HepG2 (cell line): ENCODE results near the gene CFAP69. TPM values are rescaled to one million over a fixed set of nuclear protein-coding genes. Genes with fewer than 3 reads are reported as not detected.

Experiments used
- ATAC-seq: fragments of 200-7000 bp; cut with Tn5 transposase; 3 replicates; pipeline ENCODE4 v1.9.1; 2020; ENCODE audit warnings: mild to moderate bottlenecking, moderate library complexity
- BruUV-seq: library from RNA; stranded (reverse); fragments of 400-500 nt; replicated peaks from 2 replicates; lab custom pipeline; 2021; lab: Mats Ljungman, UMichigan
- CTCF ChIA-PET: fragments of 300-600 bp; formaldehyde crosslinking; extraction: SDS; loops from one replicate; lab custom pipeline; 2021; ENCODE audit warnings: low total read pairs, inconsistent platforms, low intra/inter-chr PET ratio; lab: Yijun Ruan, JAX
- POLR2A ChIA-PET: fragments of 350-600 bp; sonication (Branson Sonifier 250); formaldehyde crosslinking; loops from one replicate; lab custom pipeline; 2020; ENCODE audit warnings: antibody characterized with exemption, inconsistent platforms; lab: Yijun Ruan, JAX
- DNase-seq: peaks from one replicate; pipeline ENCODE4 v3.0.0-alpha.2; 2015; ENCODE audit warnings: low spot score
- FAIRE-seq: peaks from 3 replicates; lab custom pipeline; 2011; peaks lifted over from hg19 to GRCh38; lab: Jason Lieb, UNC
- H2AFZ ChIP-seq: one replicate; pipeline ENCODE4 v1.6.1; 2011; ENCODE audit warnings: low read length, inconsistent platforms
- H3K27ac ChIP-seq: fragments of 300-600 bp; 3 replicates; pipeline ENCODE4 v1.8.0; 2011; ENCODE audit warnings: mixed run types, mild to moderate bottlenecking, mixed read lengths, low read length, inconsistent platforms; ENCODE audit not compliant: insufficient read depth; ENCODE audit errors: extremely low read length
- H3K27me3 ChIP-seq, 2 experiments: fragments of 200-600 bp in 1 of 2; 2 replicates in 1 of 2; 3 replicates in 1 of 2; pipeline versions ENCODE4 v1.6.0 to v1.8.0; 2011; ENCODE audit warnings: low read length in 2 of 2, mild to moderate bottlenecking in 2 of 2, moderate library complexity in 2 of 2, inconsistent platforms in 1 of 2; ENCODE audit not compliant: insufficient read depth in 2 of 2, control insufficient read depth in 1 of 2
- H3K36me3 ChIP-seq, 2 experiments: fragments of 200-600 bp in 1 of 2; replicated peaks in 1 of 2; 2 replicates in 1 of 2; 3 replicates in 1 of 2; pipeline versions ENCODE4 v1.5.1 to v1.8.0; 2011; ENCODE audit warnings: low read length in 2 of 2, inconsistent platforms in 1 of 2; ENCODE audit not compliant: insufficient read depth in 2 of 2, control insufficient read depth in 1 of 2
- H3K4me1 ChIP-seq: 2 replicates; pipeline ENCODE4 v1.5.1; 2012; ENCODE audit warnings: low read length, inconsistent platforms; ENCODE audit not compliant: insufficient read depth
- H3K4me2 ChIP-seq: 2 replicates; pipeline ENCODE4 v1.6.0; 2011; ENCODE audit warnings: low read depth, low read length, inconsistent platforms
- H3K4me3 ChIP-seq, 3 experiments: fragments of 200-600 bp in 1 of 3; sonication (generic), shearing (Covaris generic) in 1 of 3; replicated peaks in 1 of 3; 2 replicates each; pipeline ENCODE4 v1.5.1; 2011 to 2016; ENCODE audit warnings: low read length in 3 of 3, inconsistent platforms in 2 of 3, low read depth in 2 of 3, mild to moderate bottlenecking in 2 of 3, control low read depth in 1 of 3, mixed read lengths in 1 of 3; ENCODE audit not compliant: insufficient read depth in 1 of 3
- H3K79me2 ChIP-seq: one replicate; pipeline ENCODE4 v1.6.1; 2011; ENCODE audit warnings: low read length, inconsistent platforms; ENCODE audit not compliant: insufficient read depth
- H3K9ac ChIP-seq: 2 replicates; pipeline ENCODE4 v1.6.0; 2011; ENCODE audit warnings: mild to moderate bottlenecking, low read depth, low read length, inconsistent platforms; ENCODE audit not compliant: insufficient read depth
- H3K9me3 ChIP-seq: 2 replicates; pipeline ENCODE4 v1.5.1; 2012; ENCODE audit warnings: mild to moderate bottlenecking, low read length
- H4K20me1 ChIP-seq: 2 replicates; pipeline ENCODE4 v1.6.0; 2011; ENCODE audit warnings: inconsistent platforms, mild to moderate bottlenecking, low read length, moderate library complexity; ENCODE audit not compliant: insufficient read depth
- HMGA1 ChIP-seq: sonication (generic); formaldehyde crosslinking; conservative IDR thresholded peaks from 2 replicates; pipeline ENCODE4 v1.4.0; 2020; ENCODE audit warnings: missing genetic modification reagents
- LCORL ChIP-seq, 2 experiments: fragments of 450-650 bp in 1 of 2; sonication (generic) in 1 of 2; formaldehyde crosslinking in 1 of 2; IDR thresholded peaks; 2 replicates each; pipeline versions ENCODE4 v1.5.0 to v1.6.1; 2017 to 2020; ENCODE audit warnings: antibody characterized with exemption in 1 of 2, missing genetic modification reagents in 1 of 2
- NFIB ChIP-seq: sonication (generic); formaldehyde crosslinking; IDR thresholded peaks from 2 replicates; pipeline ENCODE4 v1.9.0; 2021; ENCODE audit warnings: missing genetic modification reagents, mild to moderate bottlenecking, borderline replicate concordance
- PTBP1 ChIP-seq: fragments of 200-400 bp; formaldehyde crosslinking; IDR thresholded peaks from 2 replicates; pipeline ENCODE4 v1.6.1; 2018; ENCODE audit warnings: low read length, low read depth; ENCODE audit not compliant: poor library complexity, severe bottlenecking
- RFX1 ChIP-seq: fragments of 450-650 bp; IDR thresholded peaks from 2 replicates; pipeline ENCODE4 v1.6.1; 2017
- ZBTB7A ChIP-seq: sonication (generic); formaldehyde crosslinking; IDR thresholded peaks from 2 replicates; pipeline ENCODE4 v1.8.0; 2022; ENCODE audit warnings: mild to moderate bottlenecking, missing genetic modification reagents
- ZNF282 ChIP-seq: fragments of 450-650 bp; IDR thresholded peaks from 2 replicates; pipeline ENCODE4 v1.6.1; 2018; ENCODE audit not compliant: partially characterized antibody
- ZNF292 ChIP-seq: sonication (generic); formaldehyde crosslinking; IDR thresholded peaks from 2 replicates; pipeline ENCODE4 v1.8.1; 2022; ENCODE audit warnings: mild to moderate bottlenecking, low read depth, missing genetic modification reagents, borderline replicate concordance
- ZNF326 ChIP-seq: sonication (generic); formaldehyde crosslinking; IDR thresholded peaks from 2 replicates; pipeline ENCODE4 v1.4.0; 2020; ENCODE audit warnings: missing genetic modification reagents, borderline replicate concordance
- ZNF430 ChIP-seq: sonication (generic); formaldehyde crosslinking; IDR thresholded peaks from 2 replicates; pipeline ENCODE4 v1.9.0; 2021; ENCODE audit warnings: mild to moderate bottlenecking, missing genetic modification reagents
- ZNF460 ChIP-seq: sonication (generic); formaldehyde crosslinking; IDR thresholded peaks from 2 replicates; pipeline ENCODE4 v1.5.1; 2020; ENCODE audit warnings: missing genetic modification reagents, mild to moderate bottlenecking, borderline replicate concordance
- ZNF572 ChIP-seq: sonication (generic); formaldehyde crosslinking; IDR thresholded peaks from 2 replicates; pipeline ENCODE4 v1.5.1; 2020; ENCODE audit warnings: mild to moderate bottlenecking, missing genetic modification reagents
- ZNF614 ChIP-seq: IDR thresholded peaks from 2 replicates; pipeline ENCODE4 v1.6.1; 2018; ENCODE audit warnings: missing biosample characterization, missing genetic modification reagents, inconsistent platforms, borderline replicate concordance
- ZNF670 ChIP-seq: sonication (generic); formaldehyde crosslinking; IDR thresholded peaks from 2 replicates; pipeline ENCODE4 v1.8.0; 2022; ENCODE audit warnings: mild to moderate bottlenecking, missing genetic modification reagents, borderline replicate concordance
- WGBS: methylation state at CpG from one replicate; pipeline ENCODE4 v1.1.6; 2017; ENCODE audit warnings: low lambda C conversion rate; 5-methylcytosine and 5-hydroxymethylcytosine counted together
- in situ Hi-C: cut with HindIII; loops from 2 replicates; pipeline ENCODE4 v1.10.0; 2017; ENCODE audit warnings: low pct_unique_long_range_greater_than_20kb; ENCODE audit not compliant: extremely low pct_ligation_motif_present
- intact Hi-C: fragments of 100-400 bp; cut with micrococcal nuclease; formaldehyde crosslinking; loops from one replicate; pipeline ENCODE4 v1.10.0; 2022; ENCODE audit not compliant: unreplicated experiment
- polyA plus RNA-seq, 8 experiments: library from polyadenylated mRNA; depleted of rRNA in 3 of 8; stranded (reverse) in 7 of 8; unstranded in 1 of 8; fragments of >200 nt; fragmentation: Illumina TruSeq in 4 of 8; extraction: Trizol in 4 of 8; gene quantifications; 2 replicates each; pipeline versions ENCODE4 v1.2.1 to v1.2.3, GENCODE V29; 2011 to 2016; ENCODE audit warnings: low read depth in 4 of 8, missing spikeins in 1 of 8, mixed read lengths in 1 of 8; ENCODE audit not compliant: insufficient read depth in 1 of 8
- total RNA-seq, 5 experiments: library from RNA; depleted of rRNA; stranded (reverse); fragments of >200 nt; fragmentation: Illumina TruSeq; extraction: Trizol; gene quantifications; 2 replicates each; pipeline ENCODE4 v1.2.3, GENCODE V29; 2016; ENCODE audit warnings: low read depth in 1 of 5
- TF ChIP-seq, protein P1 (sequence below): sonication (generic); formaldehyde crosslinking; IDR thresholded peaks from 2 replicates; pipeline ENCODE4 v1.4.0; 2020; ENCODE audit warnings: missing genetic modification reagents
- TF ChIP-seq, protein P2 (sequence below): sonication (generic); formaldehyde crosslinking; IDR thresholded peaks from 2 replicates; pipeline ENCODE4 v1.8.1; 2023; ENCODE audit warnings: mild to moderate bottlenecking, missing genetic modification reagents
- TF ChIP-seq, protein P3 (sequence below): sonication (generic); formaldehyde crosslinking; IDR thresholded peaks from 2 replicates; pipeline ENCODE4 v1.4.0; 2020; ENCODE audit warnings: missing genetic modification reagents

Gene CFAP69
- total and polyA plus RNA-seq, 2 of the 13 experiments (the other 11 are each of a cell fraction or from before 2014, with no cell fraction given), result 2.2 to 4.0 TPM

DNA sequence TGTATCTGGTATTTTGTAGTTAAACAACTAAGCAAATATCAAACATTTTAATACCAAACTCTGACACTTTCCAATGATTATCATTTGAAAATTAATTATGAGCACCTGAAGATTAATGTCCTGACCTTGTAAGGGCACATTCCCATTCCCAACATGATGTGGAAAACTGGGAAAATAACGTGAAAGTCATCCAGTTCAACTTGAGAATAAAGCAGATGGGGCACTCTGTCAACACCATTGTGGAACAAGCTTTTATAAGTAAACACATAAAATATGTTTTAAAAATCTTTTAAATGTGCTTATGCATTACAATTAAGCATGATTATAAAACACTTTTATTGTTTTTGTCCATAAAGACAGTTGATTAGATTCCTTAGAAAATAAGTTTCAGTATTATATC is 19.4 kb upstream of the CFAP69 start:
- Histone ChIP-seq H3K4me2 (no peak overlapping the region), H3K27me3 (no peaks in the 10 kb centered on the region), H4K20me1 (no peaks in the 10 kb centered on the region), H3K36me3 (no peaks in the 10 kb centered on the region), H2AFZ (no peak overlapping the region), H3K9ac (no peak overlapping the region), H3K4me1 (peaks cover 22% of the 10 kb centered on the region), H3K4me3 (no peak overlapping the region), H3K9me3 (no peaks in the 10 kb centered on the region), H3K27ac (no peak overlapping the region), H3K79me2 (no peaks in the 10 kb centered on the region)
- BruUV-seq, result no TSS peak
- CTCF ChIA-PET, result no interaction called here
- FAIRE-seq (no peak), ATAC-seq (no peak), DNase-seq (no peak)
- POLR2A ChIA-PET, result no interaction called here
- intact Hi-C loops, result no loop called here
- in situ Hi-C loops, result no loop called here
- 52% methylated on average over 1 of the region's 1 CpG for WGBS
- no peak for TF ChIP-seq ZNF614 (CRISPR knock-in tag)
- no peak for TF ChIP-seq NFIB (CRISPR knock-in tag)
- TF ChIP-seq PTBP1, result no peak
- TF ChIP-seq, protein P1, sequence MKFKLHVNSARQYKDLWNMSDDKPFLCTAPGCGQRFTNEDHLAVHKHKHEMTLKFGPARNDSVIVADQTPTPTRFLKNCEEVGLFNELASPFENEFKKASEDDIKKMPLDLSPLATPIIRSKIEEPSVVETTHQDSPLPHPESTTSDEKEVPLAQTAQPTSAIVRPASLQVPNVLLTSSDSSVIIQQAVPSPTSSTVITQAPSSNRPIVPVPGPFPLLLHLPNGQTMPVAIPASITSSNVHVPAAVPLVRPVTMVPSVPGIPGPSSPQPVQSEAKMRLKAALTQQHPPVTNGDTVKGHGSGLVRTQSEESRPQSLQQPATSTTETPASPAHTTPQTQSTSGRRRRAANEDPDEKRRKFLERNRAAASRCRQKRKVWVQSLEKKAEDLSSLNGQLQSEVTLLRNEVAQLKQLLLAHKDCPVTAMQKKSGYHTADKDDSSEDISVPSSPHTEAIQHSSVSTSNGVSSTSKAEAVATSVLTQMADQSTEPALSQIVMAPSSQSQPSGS (CRISPR knock-in tag), result no peak
- no peak for TF ChIP-seq ZNF292
- TF ChIP-seq HMGA1, result no peak
- no peak for TF ChIP-seq ZNF430 (CRISPR knock-in tag)
- no peak for TF ChIP-seq ZNF460 (CRISPR knock-in tag)
- no peak for TF ChIP-seq ZNF326 (CRISPR knock-in tag)
- TF ChIP-seq ZBTB7A, result no peak
- no peak for TF ChIP-seq LCORL (IDR thresholded peaks at IDR 0.05)
- TF ChIP-seq LCORL (CRISPR knock-in tag; IDR thresholded peaks at IDR 0.05), result no peak
- TF ChIP-seq ZNF572 (CRISPR knock-in tag), result no peak
- TF ChIP-seq, protein P2, sequence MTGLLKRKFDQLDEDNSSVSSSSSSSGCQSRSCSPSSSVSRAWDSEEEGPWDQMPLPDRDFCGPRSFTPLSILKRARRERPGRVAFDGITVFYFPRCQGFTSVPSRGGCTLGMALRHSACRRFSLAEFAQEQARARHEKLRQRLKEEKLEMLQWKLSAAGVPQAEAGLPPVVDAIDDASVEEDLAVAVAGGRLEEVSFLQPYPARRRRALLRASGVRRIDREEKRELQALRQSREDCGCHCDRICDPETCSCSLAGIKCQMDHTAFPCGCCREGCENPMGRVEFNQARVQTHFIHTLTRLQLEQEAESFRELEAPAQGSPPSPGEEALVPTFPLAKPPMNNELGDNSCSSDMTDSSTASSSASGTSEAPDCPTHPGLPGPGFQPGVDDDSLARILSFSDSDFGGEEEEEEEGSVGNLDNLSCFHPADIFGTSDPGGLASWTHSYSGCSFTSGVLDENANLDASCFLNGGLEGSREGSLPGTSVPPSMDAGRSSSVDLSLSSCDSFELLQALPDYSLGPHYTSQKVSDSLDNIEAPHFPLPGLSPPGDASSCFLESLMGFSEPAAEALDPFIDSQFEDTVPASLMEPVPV, result no peak
- no peak for TF ChIP-seq RFX1
- TF ChIP-seq ZNF282, result no peak
- TF ChIP-seq, protein P3, sequence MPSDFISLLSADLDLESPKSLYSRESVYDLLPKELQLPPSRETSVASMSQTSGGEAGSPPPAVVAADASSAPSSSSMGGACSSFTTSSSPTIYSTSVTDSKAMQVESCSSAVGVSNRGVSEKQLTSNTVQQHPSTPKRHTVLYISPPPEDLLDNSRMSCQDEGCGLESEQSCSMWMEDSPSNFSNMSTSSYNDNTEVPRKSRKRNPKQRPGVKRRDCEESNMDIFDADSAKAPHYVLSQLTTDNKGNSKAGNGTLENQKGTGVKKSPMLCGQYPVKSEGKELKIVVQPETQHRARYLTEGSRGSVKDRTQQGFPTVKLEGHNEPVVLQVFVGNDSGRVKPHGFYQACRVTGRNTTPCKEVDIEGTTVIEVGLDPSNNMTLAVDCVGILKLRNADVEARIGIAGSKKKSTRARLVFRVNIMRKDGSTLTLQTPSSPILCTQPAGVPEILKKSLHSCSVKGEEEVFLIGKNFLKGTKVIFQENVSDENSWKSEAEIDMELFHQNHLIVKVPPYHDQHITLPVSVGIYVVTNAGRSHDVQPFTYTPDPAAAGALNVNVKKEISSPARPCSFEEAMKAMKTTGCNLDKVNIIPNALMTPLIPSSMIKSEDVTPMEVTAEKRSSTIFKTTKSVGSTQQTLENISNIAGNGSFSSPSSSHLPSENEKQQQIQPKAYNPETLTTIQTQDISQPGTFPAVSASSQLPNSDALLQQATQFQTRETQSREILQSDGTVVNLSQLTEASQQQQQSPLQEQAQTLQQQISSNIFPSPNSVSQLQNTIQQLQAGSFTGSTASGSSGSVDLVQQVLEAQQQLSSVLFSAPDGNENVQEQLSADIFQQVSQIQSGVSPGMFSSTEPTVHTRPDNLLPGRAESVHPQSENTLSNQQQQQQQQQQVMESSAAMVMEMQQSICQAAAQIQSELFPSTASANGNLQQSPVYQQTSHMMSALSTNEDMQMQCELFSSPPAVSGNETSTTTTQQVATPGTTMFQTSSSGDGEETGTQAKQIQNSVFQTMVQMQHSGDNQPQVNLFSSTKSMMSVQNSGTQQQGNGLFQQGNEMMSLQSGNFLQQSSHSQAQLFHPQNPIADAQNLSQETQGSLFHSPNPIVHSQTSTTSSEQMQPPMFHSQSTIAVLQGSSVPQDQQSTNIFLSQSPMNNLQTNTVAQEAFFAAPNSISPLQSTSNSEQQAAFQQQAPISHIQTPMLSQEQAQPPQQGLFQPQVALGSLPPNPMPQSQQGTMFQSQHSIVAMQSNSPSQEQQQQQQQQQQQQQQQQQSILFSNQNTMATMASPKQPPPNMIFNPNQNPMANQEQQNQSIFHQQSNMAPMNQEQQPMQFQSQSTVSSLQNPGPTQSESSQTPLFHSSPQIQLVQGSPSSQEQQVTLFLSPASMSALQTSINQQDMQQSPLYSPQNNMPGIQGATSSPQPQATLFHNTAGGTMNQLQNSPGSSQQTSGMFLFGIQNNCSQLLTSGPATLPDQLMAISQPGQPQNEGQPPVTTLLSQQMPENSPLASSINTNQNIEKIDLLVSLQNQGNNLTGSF (CRISPR knock-in tag), result no peak
- TF ChIP-seq ZNF670 (CRISPR knock-in tag), result no peak
